D721Med (cell line): ENCODE measurements around the gene RAB6B.

Experiments
- DNase-seq: peaks from one replicate; pipeline ENCODE4 v3.0.0; 2011; ENCODE audit warnings: low spot score; ENCODE audit not compliant: insufficient read length
- FAIRE-seq: peaks from 2 replicates; lab custom pipeline; 2011; peaks lifted over from hg19 to GRCh38; lab: Jason Lieb, UNC
- TF ChIP-seq, protein P1 (sequence below): IDR thresholded peaks from 2 replicates; pipeline ENCODE4 v1.5.1; 2012; ENCODE audit warnings: mild to moderate bottlenecking, control low read depth; ENCODE audit not compliant: insufficient read depth; ENCODE audit errors: missing control alignments

Gene RAB6B

GRCh38 chr3:133893683-133894352 is 1.9 kb downstream of the RAB6B start:
- FAIRE-seq (no peak), DNase-seq (no peak)
- TF ChIP-seq, protein P1, sequence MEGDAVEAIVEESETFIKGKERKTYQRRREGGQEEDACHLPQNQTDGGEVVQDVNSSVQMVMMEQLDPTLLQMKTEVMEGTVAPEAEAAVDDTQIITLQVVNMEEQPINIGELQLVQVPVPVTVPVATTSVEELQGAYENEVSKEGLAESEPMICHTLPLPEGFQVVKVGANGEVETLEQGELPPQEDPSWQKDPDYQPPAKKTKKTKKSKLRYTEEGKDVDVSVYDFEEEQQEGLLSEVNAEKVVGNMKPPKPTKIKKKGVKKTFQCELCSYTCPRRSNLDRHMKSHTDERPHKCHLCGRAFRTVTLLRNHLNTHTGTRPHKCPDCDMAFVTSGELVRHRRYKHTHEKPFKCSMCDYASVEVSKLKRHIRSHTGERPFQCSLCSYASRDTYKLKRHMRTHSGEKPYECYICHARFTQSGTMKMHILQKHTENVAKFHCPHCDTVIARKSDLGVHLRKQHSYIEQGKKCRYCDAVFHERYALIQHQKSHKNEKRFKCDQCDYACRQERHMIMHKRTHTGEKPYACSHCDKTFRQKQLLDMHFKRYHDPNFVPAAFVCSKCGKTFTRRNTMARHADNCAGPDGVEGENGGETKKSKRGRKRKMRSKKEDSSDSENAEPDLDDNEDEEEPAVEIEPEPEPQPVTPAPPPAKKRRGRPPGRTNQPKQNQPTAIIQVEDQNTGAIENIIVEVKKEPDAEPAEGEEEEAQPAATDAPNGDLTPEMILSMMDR, result no peak

GRCh38 chr3:133892541-133893231 is 3.0 kb downstream of the RAB6B start:
- TF ChIP-seq, protein P1, result no peak
- DNase-seq, result no peak

GRCh38 chr3:133891662-133892378 is 3.9 kb downstream of the RAB6B start:
- TF ChIP-seq, protein P1, result no peak
- DNase-seq (no peak), FAIRE-seq (no peak)

More at GRCh38 chr3:133892541-133893231, 3.0 kb downstream of the RAB6B start:
- no peak for FAIRE-seq

GRCh38 chr3:133890972-133891644 is 4.6 kb downstream of the RAB6B start:
- FAIRE-seq (no peak), DNase-seq (no peak)
- TF ChIP-seq, protein P1, result no peak

DNA sequence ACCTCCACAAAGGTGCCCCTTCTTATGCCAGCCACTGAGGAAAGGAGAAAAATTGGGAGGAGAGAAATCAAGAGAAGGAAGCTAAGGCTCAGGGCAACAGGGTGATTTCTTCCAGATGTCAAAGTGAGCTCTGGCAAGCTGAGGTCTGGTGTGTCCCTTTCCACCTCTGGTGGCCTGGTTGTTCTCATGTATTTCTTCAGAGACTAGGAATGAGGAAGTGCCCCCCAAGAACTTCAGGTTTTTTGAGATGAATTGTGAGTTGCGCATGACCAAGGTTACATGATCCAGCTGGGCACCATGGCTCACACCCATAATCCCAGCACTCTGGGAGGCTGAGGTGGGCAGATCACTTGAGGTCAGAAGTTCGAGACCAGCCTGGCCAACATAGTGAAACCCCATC is 5.6 kb downstream of the RAB6B start:
- FAIRE-seq, result no peak
- no peak for DNase-seq
- TF ChIP-seq, protein P1, result no peak

- TF ChIP-seq, protein P1, result no peak
- DNase-seq, result no peak
- FAIRE-seq, result no peak
Measured at GRCh38 chr3:133888726-133889340, 6.8 kb downstream of the RAB6B start.
